Diencephalon (tissue), 1 donor: ENCODE data around the gene PRPF6. TPM values are rescaled to one million over a fixed set of nuclear protein-coding genes. Genes with fewer than 3 reads are reported as not detected.

Source experiments
- small RNA-seq: library from RNA; depleted of rRNA; stranded (forward); fragments of <200 nt; gene quantifications from one replicate; pipeline ENCODE3, GENCODE V24; 2014
- total RNA-seq: library from RNA; depleted of rRNA; stranded (reverse); fragments of >200 nt; gene quantifications from one replicate; pipeline ENCODE4 v1.2.3, GENCODE V29; 2014

PRPF6 gene
- 59.7 TPM for total RNA-seq

GRCh38 chr20:63980806-63981728 is at the start of gene PRPF6:
Gene PRPF6, plus strand, starts transcription at chr20:63981132. Its CDS starts 114 bp downstream, at chr20:63981246.

GRCh38 chr20:63955827-63956663 is 24.9 kb upstream of the PRPF6 start, which contains the start of gene UCKL1:
Gene UCKL1, minus strand, starts transcription at chr20:63956416. Its CDS starts 44 bp downstream, at chr20:63956372.

GRCh38 chr20:63969838-63970713 is 10.9 kb upstream of the PRPF6 start, which contains the start of gene ZNF512B:
Gene ZNF512B, minus strand, starts transcription at chr20:63969930. Its CDS starts 1,980 bp downstream, at chr20:63967950.

GRCh38 chr20:63979557-63980316 is 1.2 kb upstream of the PRPF6 start, which contains the start of gene SAMD10:
Gene SAMD10, minus strand, starts transcription at chr20:63979642. Its CDS starts 175 bp downstream, at chr20:63979467.

GRCh38 chr20:64035933-64036345 is 55.0 kb downstream of the PRPF6 start, which contains the start of gene C20orf204:
Gene C20orf204, plus strand, starts transcription at chr20:64036182. Its CDS starts 142 bp downstream, at chr20:64036324.

GRCh38 chr20:64049060-64049877 is 68.3 kb downstream of the PRPF6 start, which contains the start of gene SOX18:
Gene SOX18, minus strand, starts transcription at chr20:64049639. Its CDS starts 123 bp downstream, at chr20:64049516.

GRCh38 chr20:64062596-64063388 is 81.9 kb downstream of the PRPF6 start, which contains the start of gene TCEA2:
Gene TCEA2, plus strand, starts transcription at chr20:64063198. Its CDS starts 115 bp downstream, at chr20:64063313.

GRCh38 chr20:64079273-64080012 is 98.5 kb downstream of the PRPF6 start, which contains the start of gene RGS19:
Gene RGS19, minus strand, starts transcription at chr20:64079518. Its CDS starts 2,632 bp downstream, at chr20:64076886.

GRCh38 chr20:64080013-64080812 is 99.3 kb downstream of the PRPF6 start, which contains the start of gene OPRL1:
Gene OPRL1, plus strand, starts transcription at chr20:64080082. Its CDS starts 12,639 bp downstream, at chr20:64092721.

Small RNA genes lying within 50 kb of the gene (small RNA-seq; reads per million reads assigned to genes)
- gene AL355803.1 (not detected), gene MIR647 (not detected), gene MIR6813 (not detected)

Other genes with a start within 250 kb of the PRPF6 start
- gene LIME1, start 244.5 kb upstream of the PRPF6 start, total RNA-seq: 3.5 TPM
- 4.6 TPM for gene SLC2A4RG, start 241.4 kb upstream of the PRPF6 start, total RNA-seq
- gene ZBTB46, start 149.9 kb upstream of the PRPF6 start, total RNA-seq: 20.3 TPM
- not detected for gene ABHD16B, start 119.6 kb upstream of the PRPF6 start, total RNA-seq
- gene TPD52L2, start 115.9 kb upstream of the PRPF6 start, total RNA-seq: 30.0 TPM
- 122 TPM for gene DNAJC5, start 86.0 kb upstream of the PRPF6 start, total RNA-seq
- 17.8 TPM for gene UCKL1, start 24.7 kb upstream of the PRPF6 start, total RNA-seq
- 18.0 TPM for gene ZNF512B, start 11.2 kb upstream of the PRPF6 start, total RNA-seq
- gene SAMD10, start 1.5 kb upstream of the PRPF6 start, total RNA-seq: 10.4 TPM
- 3.7 TPM for gene C20orf204, start 55.0 kb downstream of the PRPF6 start, total RNA-seq
- 1.6 TPM for gene SOX18, start 68.5 kb downstream of the PRPF6 start, total RNA-seq
- 42.0 TPM for gene TCEA2, start 82.1 kb downstream of the PRPF6 start, total RNA-seq
- 12.9 TPM for gene RGS19, start 98.4 kb downstream of the PRPF6 start, total RNA-seq
- gene OPRL1, start 99.0 kb downstream of the PRPF6 start, total RNA-seq: 33.4 TPM
- gene LKAAEAR1, start 103.3 kb downstream of the PRPF6 start, total RNA-seq: 2.1 TPM
- not detected for gene NPBWR2, start 126.4 kb downstream of the PRPF6 start, total RNA-seq
- gene MYT1, start 183.3 kb downstream of the PRPF6 start, total RNA-seq: 11.3 TPM